ENCODE data around the gene DNM3. TPM values are rescaled to one million over a fixed set of nuclear protein-coding genes. Genes with fewer than 3 reads are reported as not detected.

DNM3 gene
- total RNA-seq, 1 experiment from 2014 or later, result 1.7 TPM

DNA sequence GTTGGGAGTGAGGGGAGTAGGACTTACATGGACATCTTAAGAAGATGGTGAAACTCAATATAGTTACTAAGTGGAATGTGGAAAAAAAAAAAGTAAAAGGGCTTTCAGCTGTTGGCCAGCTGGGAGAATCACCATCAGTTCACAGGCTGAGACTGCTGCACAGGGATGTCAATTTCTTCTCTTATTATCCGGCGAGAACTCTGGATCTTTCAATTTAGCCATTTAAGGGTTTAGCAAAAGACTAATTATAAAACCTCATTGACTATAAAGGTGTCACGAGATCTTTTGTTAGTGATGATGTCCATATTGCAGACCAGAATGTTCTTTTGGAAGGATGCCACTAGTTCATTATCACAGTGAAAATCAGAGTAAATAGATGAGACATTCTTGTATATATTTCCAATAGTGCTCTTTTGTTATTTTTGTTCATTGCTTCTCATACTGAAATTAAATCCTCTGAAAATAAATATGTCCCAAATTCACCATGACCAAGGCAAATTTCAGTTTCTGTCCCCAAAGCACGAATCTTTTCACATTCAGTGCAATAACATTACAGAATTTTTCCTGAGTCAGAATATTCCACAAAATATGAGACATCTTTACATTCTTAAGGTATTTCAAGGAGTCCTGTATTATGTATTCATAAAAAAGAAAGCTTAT, 266.1 kb downstream of the DNM3 start:
- DNase-seq (ENCODE audit: low read depth), result no peak

GRCh38 chr1:172108161-172108893, 267.0 kb downstream of the DNM3 start:
- peak; percentile 6 for DNase-seq (ENCODE audit: low read depth)

GRCh38 chr1:172109359-172109758, 268.1 kb downstream of the DNM3 start:
- DNase-seq (ENCODE audit: low read depth), result no peak

GRCh38 chr1:172112576-172112975, 271.3 kb downstream of the DNM3 start:
- DNase-seq (ENCODE audit: low read depth), result peak; percentile 15

DNA sequence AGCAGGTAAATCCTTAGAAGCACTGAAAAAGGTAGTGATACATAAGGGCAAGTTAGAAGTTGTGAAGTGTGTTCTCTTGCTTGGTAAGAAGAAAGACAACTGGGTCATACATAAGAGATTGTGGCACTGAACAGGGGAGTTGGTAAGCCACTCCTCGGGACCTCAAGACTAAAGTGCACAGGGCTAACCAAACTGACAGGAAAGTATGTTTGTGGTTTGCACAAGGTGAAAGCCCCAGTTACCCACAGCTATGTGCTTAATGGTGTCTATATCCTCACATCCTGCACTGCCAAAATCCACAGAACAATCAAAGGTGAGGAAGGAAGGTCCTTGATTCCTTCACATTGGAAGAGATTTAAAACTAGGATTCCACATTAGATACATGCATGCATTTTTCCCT, 276.5 kb downstream of the DNM3 start:
- no peak for DNase-seq (ENCODE audit: low read depth)

GRCh38 chr1:172118618-172119017, 277.3 kb downstream of the DNM3 start:
- DNase-seq (ENCODE audit: low read depth), result no peak

DNA sequence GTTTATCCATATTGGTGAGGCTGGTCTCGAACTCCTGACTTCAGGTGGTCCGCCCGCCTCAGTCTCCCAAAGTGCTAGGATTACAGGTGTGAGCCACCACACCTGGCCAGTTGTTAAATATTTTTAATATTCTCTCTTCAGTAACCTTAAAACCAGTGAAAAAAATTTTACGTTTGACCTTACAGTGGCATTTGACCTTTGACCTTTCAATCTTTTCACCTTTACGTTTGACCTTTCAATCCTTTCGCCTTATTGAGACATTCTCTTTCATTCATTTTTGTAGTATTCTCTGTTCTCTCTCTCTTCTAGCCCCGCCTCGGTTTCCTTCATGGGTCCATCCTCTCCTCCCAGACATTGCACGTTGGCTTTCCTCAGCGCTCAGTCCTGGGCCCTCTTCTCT, 277.9 kb downstream of the DNM3 start:
- DNase-seq (ENCODE audit: low read depth), result no peak

DNA sequence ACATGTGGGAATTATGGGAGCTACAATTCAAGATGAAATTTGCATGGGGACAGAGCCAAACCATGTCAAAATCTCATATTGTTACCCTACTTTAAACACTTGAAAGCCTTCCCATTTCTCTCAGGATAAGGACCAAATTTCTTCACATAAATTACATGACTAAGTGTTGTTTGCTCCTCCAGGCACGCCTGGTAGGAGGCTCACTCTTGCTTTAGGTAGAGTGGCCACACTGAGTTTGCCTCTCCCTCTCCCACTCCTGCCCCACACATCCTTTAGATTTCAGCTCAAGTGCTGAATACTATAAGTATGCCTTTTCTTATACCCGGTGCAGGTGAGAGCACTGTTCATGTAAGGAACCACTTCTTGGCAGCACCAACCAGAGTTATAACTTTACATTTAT, 279.1 kb downstream of the DNM3 start:
- no peak for DNase-seq (ENCODE audit: low read depth)

DNA sequence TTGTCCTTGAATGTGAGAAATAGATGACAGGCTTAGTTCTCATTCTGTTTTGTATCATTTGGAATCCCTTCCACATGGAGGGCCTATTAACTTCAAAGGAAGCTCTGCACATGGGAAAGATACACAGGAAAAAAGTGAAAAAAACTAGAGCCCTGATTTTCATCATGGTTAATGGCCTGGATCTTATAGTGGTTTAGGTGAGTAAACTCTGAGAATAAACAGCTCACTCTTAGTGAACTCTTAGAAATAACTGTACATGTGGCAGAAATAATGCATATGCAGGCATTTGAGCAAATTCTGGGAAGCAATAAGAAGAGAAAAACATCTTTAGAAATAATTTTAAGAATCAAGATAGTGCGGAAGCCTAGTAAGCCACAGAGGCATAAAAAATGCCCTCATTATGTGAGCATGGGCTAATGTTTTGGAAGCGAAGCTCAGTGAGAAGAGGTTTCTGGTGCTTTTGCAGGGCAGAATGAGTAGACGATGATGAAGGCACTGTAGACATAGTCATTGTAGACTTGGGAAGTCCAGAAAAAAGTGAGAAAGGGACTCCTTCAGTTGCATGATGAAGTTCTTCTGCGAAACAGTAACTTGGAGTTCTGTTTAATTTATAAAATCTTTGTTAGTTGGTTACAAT, 279.9 kb downstream of the DNM3 start:
- no peak for DNase-seq (ENCODE audit: low read depth)

DNA sequence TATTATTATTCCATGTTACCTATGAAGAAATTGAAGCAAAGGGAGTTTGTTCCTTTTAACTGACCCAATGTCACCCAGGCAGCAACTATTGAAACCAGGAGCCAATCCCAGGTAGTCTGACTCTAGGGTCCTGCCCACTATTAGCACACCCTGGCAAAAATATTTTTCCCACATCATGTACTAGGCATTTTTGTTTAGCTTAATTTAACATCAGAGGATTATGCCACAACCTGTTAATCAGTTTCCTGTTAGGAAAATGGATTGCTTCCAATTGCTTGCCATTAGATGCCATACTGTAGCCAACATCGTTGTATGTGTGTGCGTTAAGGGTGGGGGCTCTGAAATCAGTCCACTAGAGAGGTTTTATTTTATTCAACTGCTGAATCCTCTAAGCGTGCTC, 281.1 kb downstream of the DNM3 start:
- no peak for DNase-seq (ENCODE audit: low read depth)

GRCh38 chr1:172125250-172125649, 284.0 kb downstream of the DNM3 start:
- DNase-seq (ENCODE audit: low read depth), result no peak

DNA sequence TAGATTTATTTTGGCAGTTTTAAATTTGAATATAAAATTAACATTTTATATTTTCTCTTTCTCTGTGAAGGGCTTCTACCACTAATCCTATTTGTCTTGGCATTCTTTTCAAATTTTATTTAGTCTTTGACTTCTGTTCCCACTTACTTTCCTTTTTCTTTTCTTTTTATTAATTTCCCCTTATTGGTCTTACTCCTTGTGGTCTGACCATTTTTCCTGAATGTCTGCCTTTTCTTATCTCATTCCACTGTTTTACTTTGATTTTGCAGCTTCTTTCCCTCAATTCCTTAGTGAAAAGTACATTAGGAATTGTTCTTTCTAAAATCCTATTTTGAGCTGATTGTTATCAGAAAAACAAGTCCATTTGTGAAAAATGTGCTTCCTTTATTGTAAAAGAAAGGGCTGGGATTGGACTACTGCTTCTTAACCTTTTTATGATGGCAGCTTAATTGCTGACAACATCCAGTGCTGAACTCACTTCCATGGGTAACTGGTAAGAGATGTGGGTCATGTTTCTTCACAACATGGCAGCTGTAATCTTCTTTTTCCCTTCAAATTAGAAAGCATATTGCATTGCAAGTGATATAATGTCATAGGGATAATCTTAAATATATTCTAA, 284.6 kb downstream of the DNM3 start:
- DNase-seq (ENCODE audit: low read depth), result no peak

- no peak for DNase-seq (ENCODE audit: low read depth)
Observed at GRCh38 chr1:172132836-172133235, 291.5 kb downstream of the DNM3 start.

- no peak for DNase-seq (ENCODE audit: low read depth)
Observed at GRCh38 chr1:172134087-172134731, 292.9 kb downstream of the DNM3 start.

DNA sequence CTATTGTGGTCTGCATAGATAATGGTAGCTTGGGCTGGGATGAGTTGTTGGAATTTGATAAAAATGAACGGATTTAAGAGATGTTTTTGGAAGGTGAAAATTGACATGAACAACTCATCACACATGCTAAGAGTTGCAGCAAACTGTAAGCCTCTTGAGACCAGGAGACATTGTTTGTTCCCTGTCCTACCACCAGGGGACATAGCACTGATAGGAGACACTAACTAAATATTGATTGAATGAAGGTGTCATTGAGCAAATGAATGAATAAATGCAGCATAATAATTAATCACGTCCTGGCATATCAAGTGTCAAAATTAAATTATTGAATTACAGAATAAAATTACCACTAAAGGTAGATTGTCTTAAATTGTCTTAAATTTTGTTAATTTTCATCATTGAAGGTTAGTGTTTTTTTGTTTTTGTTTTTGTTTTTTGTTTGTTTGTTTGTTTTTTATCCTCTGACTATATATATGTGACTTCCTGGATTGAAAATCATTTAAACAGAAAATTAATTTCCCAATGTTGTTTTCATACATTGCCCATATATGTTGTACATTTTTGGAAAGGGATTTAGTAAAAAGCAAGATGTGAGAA, 293.9 kb downstream of the DNM3 start:
- peak; percentile 33 for DNase-seq (ENCODE audit: low read depth)

DNA sequence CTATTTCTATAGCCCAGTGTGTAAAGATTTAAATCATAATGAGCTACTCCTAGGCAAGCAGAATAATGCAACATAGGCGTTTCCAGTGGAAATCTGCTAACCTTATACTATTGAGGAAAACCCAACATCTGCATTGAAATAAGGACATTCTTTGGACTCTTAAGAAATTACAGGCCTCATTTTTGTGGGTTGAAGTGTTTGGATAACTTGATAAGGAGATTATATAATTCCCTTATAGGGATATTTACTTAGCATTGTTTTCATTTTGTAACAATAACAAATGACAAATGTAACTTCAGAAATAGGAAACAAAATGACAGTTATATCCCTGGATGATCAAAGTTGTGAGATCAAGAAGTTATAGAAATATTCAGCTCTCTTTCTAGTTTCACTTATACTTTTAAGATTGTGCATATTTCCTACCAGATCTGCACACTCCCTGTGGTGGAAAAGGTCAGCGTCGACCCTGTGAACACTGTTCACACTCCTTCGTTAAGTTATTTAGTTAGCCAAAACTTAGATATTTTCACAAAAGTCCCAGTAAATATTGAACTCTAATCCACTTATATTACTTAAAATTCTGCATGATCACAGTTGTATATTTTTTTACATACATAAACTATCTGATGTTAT, 294.8 kb downstream of the DNM3 start:
- peak; percentile 57 for DNase-seq (ENCODE audit: low read depth)

- no peak for DNase-seq (ENCODE audit: low read depth)
Observed at GRCh38 chr1:172136925-172137324, 295.6 kb downstream of the DNM3 start.

DNA sequence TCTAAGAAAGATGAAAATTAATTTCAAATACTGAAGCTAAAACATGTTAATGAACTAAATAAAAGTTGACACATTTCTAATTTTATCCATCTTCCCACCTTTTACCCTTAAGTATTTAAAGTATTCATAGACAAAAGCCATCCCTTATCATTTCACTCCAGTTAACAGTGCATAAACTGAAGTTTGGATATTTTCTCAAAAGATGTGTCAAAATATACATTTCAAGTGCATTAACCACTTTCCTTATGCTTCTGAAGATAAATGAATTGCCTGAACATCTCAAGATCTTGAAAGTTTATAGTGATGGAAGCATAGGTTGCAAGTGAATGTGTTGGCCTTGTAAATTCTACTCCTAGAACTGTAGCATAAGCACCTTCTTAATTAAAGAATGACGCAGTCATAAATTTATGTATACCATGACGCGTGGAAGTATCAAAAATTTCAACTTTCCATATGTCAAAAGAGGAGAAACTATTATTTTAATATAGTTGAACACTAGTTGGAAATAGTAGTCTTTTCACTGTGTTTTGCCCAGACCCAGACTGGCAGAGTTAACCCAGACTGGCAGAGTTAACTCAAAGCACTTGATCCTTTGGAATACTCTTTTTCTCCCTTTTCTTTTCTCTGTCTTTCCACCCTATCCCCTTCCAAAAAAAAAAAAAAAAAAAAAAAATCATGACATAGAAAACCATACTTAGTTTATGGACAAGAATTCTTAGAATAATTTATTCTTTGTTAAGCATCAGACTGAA, 296.6 kb downstream of the DNM3 start:
- no peak for DNase-seq (ENCODE audit: low read depth)

DNA sequence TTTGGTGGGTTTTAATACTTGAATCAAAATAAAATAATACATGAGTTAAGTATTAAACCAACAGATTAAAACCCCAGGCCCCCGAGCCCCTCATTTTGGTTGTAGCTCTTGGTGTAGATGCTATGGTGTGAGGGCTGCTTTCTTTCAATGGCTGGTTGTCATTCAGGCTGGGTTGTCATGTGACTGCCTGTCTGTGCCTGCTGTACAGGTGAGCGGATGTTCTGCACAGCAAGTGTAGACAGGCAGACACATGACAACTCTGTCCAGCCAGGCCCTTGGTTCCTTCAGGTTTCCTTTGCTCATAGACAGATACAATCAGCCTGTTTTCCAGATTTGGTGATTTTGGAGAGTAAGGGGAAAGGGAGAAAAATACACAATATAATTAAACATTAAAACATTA, 297.3 kb downstream of the DNM3 start:
- no peak for DNase-seq (ENCODE audit: low read depth)

GRCh38 chr1:172139196-172139595, 297.9 kb downstream of the DNM3 start:
- no peak for DNase-seq (ENCODE audit: low read depth)

GRCh38 chr1:172140072-172140471, 298.8 kb downstream of the DNM3 start:
- DNase-seq (ENCODE audit: low read depth), result no peak
